D721Med (cell line): ENCODE data around the gene TMEM272.

ENCODE experiments used
- DNase-seq: peaks from one replicate; pipeline ENCODE4 v3.0.0; 2011; ENCODE audit warnings: low spot score; ENCODE audit not compliant: insufficient read length
- FAIRE-seq: peaks from 2 replicates; lab custom pipeline; 2011; peaks lifted over from hg19 to GRCh38; lab: Jason Lieb, UNC
- TF ChIP-seq, protein P1 (sequence below): IDR thresholded peaks from 2 replicates; pipeline ENCODE4 v1.5.1; 2012; ENCODE audit warnings: mild to moderate bottlenecking, control low read depth; ENCODE audit not compliant: insufficient read depth; ENCODE audit errors: missing control alignments

Gene TMEM272

DNA sequence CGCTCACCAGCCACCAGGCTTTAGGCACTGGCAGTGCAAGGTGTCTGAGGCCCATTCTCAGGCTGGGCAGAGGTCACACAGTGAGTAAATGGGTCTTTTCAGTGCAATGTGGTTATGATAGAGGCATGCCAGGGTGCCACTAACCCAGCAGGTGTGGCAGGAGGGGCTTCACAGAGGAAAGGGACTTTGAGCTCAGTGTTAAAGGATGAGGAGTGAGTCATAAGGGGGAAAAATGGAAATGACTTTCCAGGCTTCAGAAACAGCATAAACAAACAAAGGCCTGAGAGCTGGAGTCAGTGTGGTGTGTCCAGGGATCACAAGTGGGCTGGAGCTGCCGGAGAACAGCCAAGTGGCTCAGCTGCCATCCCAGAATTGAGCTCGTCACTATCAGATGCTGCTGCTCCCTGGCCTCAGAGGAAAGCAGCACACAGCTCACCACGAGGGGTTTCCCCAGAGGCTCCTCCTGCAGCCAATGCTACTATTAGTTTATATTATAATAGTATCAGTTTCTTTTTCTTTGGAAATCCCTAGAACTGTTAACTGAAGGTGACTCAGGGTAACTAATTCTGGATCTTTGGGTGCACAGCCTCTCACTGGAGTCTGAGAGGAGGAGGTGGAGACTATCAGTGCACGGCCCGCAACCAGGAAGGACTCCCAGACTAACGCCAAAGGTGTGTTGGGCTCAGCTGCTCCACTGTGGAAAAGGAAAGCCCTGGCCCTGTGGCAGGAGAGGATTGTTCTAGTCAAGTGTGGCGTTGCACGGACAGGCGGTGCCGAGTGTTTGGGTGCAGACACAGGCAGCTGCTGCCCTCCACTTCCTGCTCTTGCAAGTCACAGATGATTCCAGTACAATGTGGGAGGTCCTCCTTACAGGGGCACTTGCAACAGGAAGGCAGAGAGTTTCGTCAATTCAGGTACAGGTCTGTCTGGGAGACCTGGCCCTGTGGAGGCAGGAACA is 80.5 kb downstream of the TMEM272 start:
- TF ChIP-seq, protein P1, sequence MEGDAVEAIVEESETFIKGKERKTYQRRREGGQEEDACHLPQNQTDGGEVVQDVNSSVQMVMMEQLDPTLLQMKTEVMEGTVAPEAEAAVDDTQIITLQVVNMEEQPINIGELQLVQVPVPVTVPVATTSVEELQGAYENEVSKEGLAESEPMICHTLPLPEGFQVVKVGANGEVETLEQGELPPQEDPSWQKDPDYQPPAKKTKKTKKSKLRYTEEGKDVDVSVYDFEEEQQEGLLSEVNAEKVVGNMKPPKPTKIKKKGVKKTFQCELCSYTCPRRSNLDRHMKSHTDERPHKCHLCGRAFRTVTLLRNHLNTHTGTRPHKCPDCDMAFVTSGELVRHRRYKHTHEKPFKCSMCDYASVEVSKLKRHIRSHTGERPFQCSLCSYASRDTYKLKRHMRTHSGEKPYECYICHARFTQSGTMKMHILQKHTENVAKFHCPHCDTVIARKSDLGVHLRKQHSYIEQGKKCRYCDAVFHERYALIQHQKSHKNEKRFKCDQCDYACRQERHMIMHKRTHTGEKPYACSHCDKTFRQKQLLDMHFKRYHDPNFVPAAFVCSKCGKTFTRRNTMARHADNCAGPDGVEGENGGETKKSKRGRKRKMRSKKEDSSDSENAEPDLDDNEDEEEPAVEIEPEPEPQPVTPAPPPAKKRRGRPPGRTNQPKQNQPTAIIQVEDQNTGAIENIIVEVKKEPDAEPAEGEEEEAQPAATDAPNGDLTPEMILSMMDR, result no peak
- no peak for FAIRE-seq
- DNase-seq, result no peak

DNA sequence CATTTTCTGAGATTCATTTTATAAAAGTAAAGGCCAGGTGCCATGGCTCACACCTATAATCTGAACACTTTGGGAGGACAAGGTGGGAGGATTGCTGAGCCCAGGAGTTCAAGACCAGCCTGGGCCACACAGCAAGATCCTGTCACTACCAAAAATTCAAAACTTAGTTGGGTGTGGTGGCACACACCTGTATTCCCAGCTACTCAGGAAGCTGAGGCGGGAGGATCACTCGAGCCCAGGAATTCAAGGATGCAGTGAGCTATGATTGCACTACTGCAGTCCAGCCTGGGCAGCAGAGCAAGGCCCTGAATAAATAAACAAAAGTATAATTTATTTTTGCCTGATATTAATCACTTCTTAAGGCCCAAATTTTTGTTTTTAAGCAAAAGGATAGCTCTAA is 81.5 kb downstream of the TMEM272 start:
- no peak for DNase-seq
- TF ChIP-seq, protein P1, result no peak
- FAIRE-seq, result no peak
